Cardiac fibroblast (primary cell): ENCODE results near the gene ABCC1.

Source experiments
- DNase-seq, 2 donors: peaks; one replicate each; pipeline versions ENCODE4 v3.0.0 to v3.0.0-alpha.2; 2010; ENCODE audit warnings: low read depth in 2 of 2
- H3K4me3 ChIP-seq, 2 donors: replicated peaks in 1 of 2; 1 replicate in 1 of 2; 2 replicates in 1 of 2; pipeline ENCODE4 v1.5.1; 2011; ENCODE audit warnings: low read depth in 2 of 2, low read length in 2 of 2, mild to moderate bottlenecking in 2 of 2, moderate library complexity in 1 of 2
- TF ChIP-seq, protein P1 (sequence below): IDR thresholded peaks from one replicate; pipeline ENCODE4 v1.5.1; 2011; ENCODE audit warnings: low read depth, mild to moderate bottlenecking, low read length, inconsistent platforms

ABCC1 gene

DNA sequence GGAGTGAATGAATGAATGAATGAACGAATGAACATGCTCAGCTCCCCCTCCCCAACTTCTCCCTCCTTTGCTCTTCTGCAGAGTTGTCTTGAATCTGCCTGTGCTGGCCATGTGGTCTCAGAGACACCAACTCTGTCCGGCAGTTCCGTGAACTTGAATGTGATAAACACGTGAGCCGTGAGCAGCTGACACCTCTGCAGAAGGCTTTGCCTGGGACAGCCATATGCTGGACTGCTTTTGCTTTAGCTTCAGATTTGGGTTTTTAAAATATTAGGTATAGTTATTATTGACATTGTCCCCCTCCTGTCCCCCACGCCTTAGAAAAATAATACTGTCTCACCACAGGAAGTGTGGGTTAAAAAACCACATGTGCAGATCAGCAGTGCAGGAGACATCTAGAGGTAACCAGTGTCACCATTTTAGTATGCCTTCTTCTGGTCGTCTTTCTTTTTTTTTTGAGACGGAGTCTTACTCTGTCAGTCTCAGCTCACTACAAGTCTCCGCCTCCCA, 83.8 kb downstream of the ABCC1 start:
- TF ChIP-seq, protein P1, sequence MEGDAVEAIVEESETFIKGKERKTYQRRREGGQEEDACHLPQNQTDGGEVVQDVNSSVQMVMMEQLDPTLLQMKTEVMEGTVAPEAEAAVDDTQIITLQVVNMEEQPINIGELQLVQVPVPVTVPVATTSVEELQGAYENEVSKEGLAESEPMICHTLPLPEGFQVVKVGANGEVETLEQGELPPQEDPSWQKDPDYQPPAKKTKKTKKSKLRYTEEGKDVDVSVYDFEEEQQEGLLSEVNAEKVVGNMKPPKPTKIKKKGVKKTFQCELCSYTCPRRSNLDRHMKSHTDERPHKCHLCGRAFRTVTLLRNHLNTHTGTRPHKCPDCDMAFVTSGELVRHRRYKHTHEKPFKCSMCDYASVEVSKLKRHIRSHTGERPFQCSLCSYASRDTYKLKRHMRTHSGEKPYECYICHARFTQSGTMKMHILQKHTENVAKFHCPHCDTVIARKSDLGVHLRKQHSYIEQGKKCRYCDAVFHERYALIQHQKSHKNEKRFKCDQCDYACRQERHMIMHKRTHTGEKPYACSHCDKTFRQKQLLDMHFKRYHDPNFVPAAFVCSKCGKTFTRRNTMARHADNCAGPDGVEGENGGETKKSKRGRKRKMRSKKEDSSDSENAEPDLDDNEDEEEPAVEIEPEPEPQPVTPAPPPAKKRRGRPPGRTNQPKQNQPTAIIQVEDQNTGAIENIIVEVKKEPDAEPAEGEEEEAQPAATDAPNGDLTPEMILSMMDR = no peak
- DNase-seq = no peak
- no peak overlapping the region for H3K4me3 ChIP-seq

DNA sequence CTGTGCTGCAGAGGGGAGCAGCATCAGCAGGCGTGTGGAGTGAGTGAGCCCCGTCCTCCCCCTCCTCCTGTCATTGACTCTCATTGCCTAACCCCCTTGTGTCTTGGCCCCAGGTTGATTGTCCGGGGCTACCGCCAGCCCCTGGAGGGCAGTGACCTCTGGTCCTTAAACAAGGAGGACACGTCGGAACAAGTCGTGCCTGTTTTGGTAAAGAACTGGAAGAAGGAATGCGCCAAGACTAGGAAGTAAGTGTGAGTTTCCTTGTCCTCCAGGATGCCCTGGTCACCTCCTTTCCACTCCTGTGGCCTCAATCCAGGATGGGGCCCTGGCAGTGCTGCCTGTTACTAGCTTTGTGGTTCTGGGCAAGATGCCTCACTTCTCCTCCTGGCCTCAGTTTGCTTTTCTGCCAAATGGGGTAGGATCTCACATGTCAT, 87.0 kb downstream of the ABCC1 start:
- TF ChIP-seq, protein P1 = no peak
- no peak for DNase-seq

DNA sequence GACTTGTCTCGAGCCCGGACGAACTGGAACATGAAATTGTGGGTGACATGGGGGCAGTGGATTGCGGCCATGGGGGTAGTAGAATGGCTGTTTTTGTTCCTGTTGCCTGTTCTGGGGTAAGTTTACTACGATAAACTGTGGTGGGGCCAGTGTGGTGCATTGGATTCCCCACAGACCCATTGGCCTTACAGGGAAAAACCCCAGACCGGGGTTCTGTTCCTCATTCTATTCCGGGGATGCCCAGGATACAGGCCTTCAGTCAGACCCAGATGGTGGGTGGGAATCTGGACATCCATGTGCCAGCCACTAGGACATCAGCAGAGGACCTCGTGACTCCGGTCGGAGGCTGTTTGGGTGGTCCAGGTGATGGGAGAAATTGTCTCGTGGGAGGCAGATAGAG, 88.1 kb downstream of the ABCC1 start:
- no peak overlapping the region for H3K4me3 ChIP-seq
- TF ChIP-seq, protein P1 = no peak
- DNase-seq = no peak

More for the DNA sequence above, 87.0 kb downstream of the ABCC1 start:
- H3K4me3 ChIP-seq = no peak overlapping the region

DNA sequence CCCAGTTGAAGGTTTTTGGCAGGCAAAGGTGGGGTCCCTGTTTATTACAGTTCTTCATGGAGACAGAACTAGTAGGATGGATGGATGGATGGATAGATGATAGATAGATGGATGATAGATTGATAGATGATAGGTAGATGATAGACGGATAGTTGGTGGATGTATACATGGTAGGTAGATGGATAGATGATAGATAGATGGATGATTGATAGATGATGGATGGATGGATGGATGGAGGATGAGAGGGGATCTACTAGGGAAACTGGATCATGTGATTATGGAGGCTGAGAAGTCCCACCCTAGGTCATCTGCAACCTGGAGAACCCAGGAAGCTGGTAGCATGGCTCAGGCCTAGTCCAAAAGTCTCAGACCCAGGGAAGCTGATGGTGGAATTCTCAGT, 88.6 kb downstream of the ABCC1 start:
- DNase-seq = no peak
- TF ChIP-seq, protein P1 = no peak
- no peak overlapping the region for H3K4me3 ChIP-seq

DNA sequence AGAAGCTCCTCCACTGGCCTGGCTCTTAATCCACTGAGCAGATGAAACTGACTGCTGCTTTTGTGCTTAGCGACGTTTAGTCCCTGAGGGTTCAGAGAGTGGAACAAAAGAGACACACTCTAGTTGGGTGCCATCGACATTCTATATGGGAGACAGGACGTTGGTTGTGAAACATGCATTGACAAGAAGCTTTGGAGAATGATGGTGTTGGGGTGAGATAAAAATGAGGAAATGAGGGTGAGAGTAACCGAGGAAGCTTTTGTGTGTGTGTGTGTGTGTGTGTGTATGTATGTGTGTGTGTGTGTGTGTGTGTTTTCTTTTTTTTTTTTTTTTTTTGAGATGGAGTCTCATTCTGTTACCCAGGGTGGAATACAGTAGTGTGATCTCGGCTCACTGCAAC, 89.5 kb downstream of the ABCC1 start:
- H3K4me3 ChIP-seq = no peak overlapping the region
- DNase-seq = no peak
- TF ChIP-seq, protein P1 = no peak

DNA sequence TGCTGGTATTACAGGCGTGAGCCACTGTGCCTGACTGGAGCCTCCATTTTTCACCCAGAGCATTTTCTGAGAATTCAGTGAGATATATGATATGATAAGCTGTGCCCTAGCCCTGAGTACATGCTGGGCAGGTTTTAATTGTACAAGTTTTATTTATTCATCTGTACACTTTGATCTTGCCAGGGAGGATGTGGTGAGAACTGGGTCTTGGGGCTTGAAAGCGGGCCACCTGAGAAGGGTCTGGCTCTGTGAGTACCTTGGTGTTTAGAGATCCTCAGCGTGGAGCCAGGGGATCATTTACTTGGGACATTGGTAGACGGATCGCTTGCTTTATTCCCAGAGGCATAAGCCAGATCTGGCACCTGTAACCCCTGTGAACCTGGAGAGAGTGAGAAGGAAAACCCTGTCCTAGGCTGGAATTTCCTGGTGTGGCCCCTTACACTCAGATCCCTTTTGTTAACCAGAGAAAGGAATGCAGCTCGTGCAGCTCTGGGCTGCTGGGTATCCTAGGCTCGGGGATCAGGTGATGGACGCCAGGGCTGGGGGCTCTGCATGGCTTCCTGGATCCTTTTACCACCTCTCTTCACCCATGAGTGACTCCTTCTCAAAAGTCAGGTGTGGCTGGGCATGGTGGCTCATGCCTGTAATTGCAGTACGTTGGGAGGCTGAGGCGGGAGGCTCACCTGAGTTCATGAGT, 91.9 kb downstream of the ABCC1 start:
- no peak overlapping the region for H3K4me3 ChIP-seq
- TF ChIP-seq, protein P1 = no peak
- no peak for DNase-seq

DNA sequence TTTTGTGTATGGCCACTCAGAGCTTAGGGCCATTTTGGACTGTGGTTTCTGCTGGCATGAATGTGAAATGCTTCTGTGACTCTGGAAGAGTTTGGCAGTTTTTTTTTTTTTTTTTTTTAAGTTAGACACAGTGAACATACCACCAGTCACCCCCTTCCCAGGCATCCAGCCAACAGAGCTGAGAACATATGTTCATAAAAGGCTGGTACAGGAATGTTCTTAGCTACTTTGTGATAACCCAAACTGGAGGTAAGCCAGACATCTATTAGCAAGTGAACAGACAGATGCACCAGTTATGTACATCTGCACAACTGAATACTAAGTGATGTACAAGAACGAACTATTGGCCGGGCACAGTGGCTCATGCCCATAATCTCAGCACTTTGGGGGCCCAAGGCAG, 92.7 kb downstream of the ABCC1 start:
- TF ChIP-seq, protein P1 = no peak
- peak; percentile 58 to 97 for DNase-seq
- H3K4me3 ChIP-seq = no peak overlapping the region
